ENCODE measurements around the gene FGFR3. TPM values are rescaled to one million over a fixed set of nuclear protein-coding genes. Genes with fewer than 3 reads are reported as not detected.

Gene FGFR3
- total and polyA plus RNA-seq, 10 of the 15 experiments (the other 5 are each of a cell fraction or from before 2014, with no cell fraction given): 0.05 to 0.33 (median 0.18) TPM; not detected in 6

DNA sequence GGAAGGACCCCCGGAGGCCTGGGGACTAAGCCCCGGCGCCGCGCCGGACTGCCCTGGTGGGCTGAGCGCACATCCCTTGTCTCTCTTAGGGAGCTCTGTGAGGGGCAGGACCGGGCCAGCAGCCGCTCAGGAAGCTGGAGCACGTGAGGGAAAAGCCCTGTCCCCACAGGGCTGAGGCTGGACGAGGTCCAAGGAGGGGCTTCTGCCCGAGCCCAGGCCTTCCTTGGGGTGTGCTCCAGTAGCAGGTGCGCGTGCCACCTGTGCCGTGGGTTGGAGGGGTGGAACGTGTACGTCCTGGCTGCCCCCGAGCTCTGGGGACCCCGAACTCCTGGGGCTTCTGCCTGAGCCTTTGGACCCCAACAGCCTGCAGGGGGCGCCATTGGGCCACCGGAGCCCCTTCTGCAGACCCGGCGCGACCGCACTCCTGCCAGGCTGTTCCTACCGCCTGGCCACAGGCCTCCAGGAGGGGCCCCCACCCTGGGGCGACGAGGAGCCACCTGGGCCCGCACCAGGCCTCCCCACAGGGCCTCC is 44.6 kb upstream of the FGFR3 start:
- Histone ChIP-seq H3K27ac (ENCODE audit: control insufficient read depth, insufficient read depth) (no peak overlapping the region), H3K4me2 (ENCODE audit: control insufficient read depth, insufficient read depth) (no peak overlapping the region), H3K27me3 (replicated peaks in 1 of 2; ENCODE audit: control insufficient read depth in 2 of 2, insufficient read depth in 2 of 2, low read length in 1 of 2) (no peaks in the 10 kb centered on the region), H3K36me3 (ENCODE audit: control insufficient read depth in 2 of 2, insufficient read depth in 2 of 2, low read length in 1 of 2) (peaks cover 0 to 12% of the 10 kb centered on the region in 2 experiments; a peak in 3 of 4 replicates), H3K4me3 (no peak overlapping the region), H3K9ac (ENCODE audit: control insufficient read depth, insufficient read depth, low read length) (no peak overlapping the region), H3K9me3 (replicated peaks; ENCODE audit: control insufficient read depth, insufficient read depth, low read length) (no peaks in the 10 kb centered on the region), H4K20me1 (ENCODE audit: control insufficient read depth, insufficient read depth) (no peaks in the 10 kb centered on the region), H3K79me2 (ENCODE audit: control insufficient read depth, insufficient read depth, low read length) (no peaks in the 10 kb centered on the region), H3K4me1 (ENCODE audit: control insufficient read depth, insufficient read depth, low read length) (no peaks in the 10 kb centered on the region), H2AFZ (ENCODE audit: control insufficient read depth, low read depth, low read length) (no peak overlapping the region; the same call in 1 of the 2 replicates)
- ATAC-seq (peak; percentile 76), FAIRE-seq (peak; percentile 59), DNase-seq (ENCODE audit: low read depth, low spot score) (no peak)
- ChIA-PET CTCF (interaction anchor here (0.7 to 5.1 kb wide), 16 partner anchors 18 to 331 kb away, joined by 3 to 60 read pairs (median 3); partner anchors contain the start of gene TMEM129), RAD21 (ENCODE audit: unreplicated experiment) (interaction anchor here (1.0 to 2.2 kb wide), 6 partner anchors 18 to 160 kb away, joined by 3 to 20 read pairs (median 4); no protein-coding TSS in a partner anchor), SMC1A (ENCODE audit: uncharacterized antibody, unreplicated experiment) (interaction anchor here (0.5 to 1.8 kb wide), 4 partner anchors 60 to 161 kb away, joined by 3 to 9 read pairs (median 5); no protein-coding TSS in a partner anchor), POLR2A (no interaction called here)
- intact Hi-C loops (cut with micrococcal nuclease; ENCODE audit: unreplicated experiment): loop anchor here (1.0 to 5.0 kb wide), 2 partner anchors 151 to 439 kb away; no protein-coding TSS in a partner anchor
- no TSS peak for BruUV-seq (replicated peaks)
- in situ Hi-C loops (cut with MboI): no loop called here
- WGBS (ENCODE audit: insufficient coverage, insufficient replicate concordance, low lambda C conversion rate, missing lambda C conversion rate): under 1% methylated on average over 21 of the region's 29 CpGs
- TF ChIP-seq BMI1 (IDR thresholded peaks at IDR 0.05; ENCODE audit: borderline replicate concordance) (no peak), BHLHE40 (IDR thresholded peaks at IDR 0.05; ENCODE audit: borderline replicate concordance in 1 of 2, low read depth in 2 of 2, low read length in 1 of 2) (peak; percentile 21 to 67; a peak in 2 of 4 replicates), BRCA1 (IDR thresholded peaks at IDR 0.05; ENCODE audit: low read depth, low read length) (no peak), ZBED1 (IDR thresholded peaks at IDR 0.05; ENCODE audit: borderline replicate concordance) (no peak), CHD2 (IDR thresholded peaks at IDR 0.05; ENCODE audit: borderline replicate concordance, low read depth, low read length) (no peak), NR2F1 (conservative IDR thresholded peaks at IDR 0.05) (no peak), CBX5 (IDR thresholded peaks at IDR 0.05; ENCODE audit: low read depth) (no peak), CREM (IDR thresholded peaks at IDR 0.05; ENCODE audit: low read depth) (no peak), RAD21 (IDR thresholded peaks at IDR 0.05; ENCODE audit: insufficient read depth, low read depth, low read length) (peak; percentile 80), E2F8 (IDR thresholded peaks at IDR 0.05; ENCODE audit: low read depth, partially characterized antibody) (no peak), POLR2AphosphoS5 (IDR thresholded peaks at IDR 0.05; ENCODE audit: low read length) (no peak), POLR2A (IDR thresholded peaks at IDR 0.05; ENCODE audit: low read depth, low read length) (no peak), RAD51 (IDR thresholded peaks at IDR 0.05) (no peak), ZNF622 (IDR thresholded peaks at IDR 0.05) (no peak), MEF2B (IDR thresholded peaks at IDR 0.05; ENCODE audit: partially characterized antibody, poor library complexity, severe bottlenecking) (no peak), NR2C2 (IDR thresholded peaks at IDR 0.05; ENCODE audit: borderline replicate concordance, control insufficient read depth, insufficient read length, low read depth) (no peak), ETV6 (conservative IDR thresholded peaks at IDR 0.05 in 1 of 2, IDR thresholded peaks at IDR 0.05 in 1 of 2; ENCODE audit: borderline replicate concordance in 1 of 2, low read depth in 1 of 2) (no peak), SMAD1 (IDR thresholded peaks at IDR 0.05; ENCODE audit: low read depth, partially characterized antibody) (no peak), IKZF2 (IDR thresholded peaks at IDR 0.05) (no peak), MLLT1 (IDR thresholded peaks at IDR 0.05) (no peak)
